SU-DHL-6 (cell line): ENCODE results near the gene TESPA1.

Source experiments
- EZH2phosphoT487 ChIP-seq: fragments of 200-600 bp; sonication (generic), shearing (Covaris generic); conservative IDR thresholded peaks from 2 replicates; pipeline ENCODE4 v1.6.1; 2018; ENCODE audit warnings: mild to moderate bottlenecking, antibody characterized with exemption, low read length, moderate library complexity, mixed read lengths
- TF ChIP-seq, protein P1 (sequence below): fragments of 200-600 bp; sonication (generic); IDR thresholded peaks from one replicate; pipeline ENCODE4 v1.5.1; 2017; ENCODE audit warnings: antibody characterized with exemption, mild to moderate bottlenecking, low read length, moderate library complexity; ENCODE audit not compliant: insufficient read depth, poor library complexity, severe bottlenecking

DNA sequence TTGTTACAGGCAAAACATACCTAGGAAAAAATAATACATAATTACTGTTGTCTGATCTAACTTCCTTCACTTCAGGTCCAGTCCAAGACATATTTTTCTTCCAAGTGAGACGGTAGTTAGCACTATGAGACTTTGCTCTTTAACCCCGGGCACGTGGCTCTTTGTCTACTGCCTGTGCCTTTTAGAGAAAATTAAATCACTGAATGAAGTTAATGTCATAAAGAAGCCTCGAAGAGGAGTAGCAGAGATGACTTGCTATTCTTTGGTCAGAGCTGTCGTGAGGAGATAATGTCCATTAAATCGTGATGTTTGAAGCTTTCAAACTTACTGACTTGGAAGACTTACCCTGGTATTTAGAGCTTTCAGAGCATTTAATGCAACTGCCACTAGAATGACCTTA is 8.7 kb downstream of the TESPA1 start:
- TF ChIP-seq, protein P1, sequence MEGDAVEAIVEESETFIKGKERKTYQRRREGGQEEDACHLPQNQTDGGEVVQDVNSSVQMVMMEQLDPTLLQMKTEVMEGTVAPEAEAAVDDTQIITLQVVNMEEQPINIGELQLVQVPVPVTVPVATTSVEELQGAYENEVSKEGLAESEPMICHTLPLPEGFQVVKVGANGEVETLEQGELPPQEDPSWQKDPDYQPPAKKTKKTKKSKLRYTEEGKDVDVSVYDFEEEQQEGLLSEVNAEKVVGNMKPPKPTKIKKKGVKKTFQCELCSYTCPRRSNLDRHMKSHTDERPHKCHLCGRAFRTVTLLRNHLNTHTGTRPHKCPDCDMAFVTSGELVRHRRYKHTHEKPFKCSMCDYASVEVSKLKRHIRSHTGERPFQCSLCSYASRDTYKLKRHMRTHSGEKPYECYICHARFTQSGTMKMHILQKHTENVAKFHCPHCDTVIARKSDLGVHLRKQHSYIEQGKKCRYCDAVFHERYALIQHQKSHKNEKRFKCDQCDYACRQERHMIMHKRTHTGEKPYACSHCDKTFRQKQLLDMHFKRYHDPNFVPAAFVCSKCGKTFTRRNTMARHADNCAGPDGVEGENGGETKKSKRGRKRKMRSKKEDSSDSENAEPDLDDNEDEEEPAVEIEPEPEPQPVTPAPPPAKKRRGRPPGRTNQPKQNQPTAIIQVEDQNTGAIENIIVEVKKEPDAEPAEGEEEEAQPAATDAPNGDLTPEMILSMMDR = no peak
- TF ChIP-seq EZH2phosphoT487 = no peak
